GM06990 (cell line): ENCODE results near the gene CCNQ.

Experiments
- DNase-seq: peaks from one replicate; pipeline ENCODE4 v3.0.0-alpha.2; 2011; ENCODE audit not compliant: insufficient read length; ENCODE audit errors: extremely low read depth
- H3K27me3 ChIP-seq: replicated peaks from 2 replicates; pipeline ENCODE4 v1.6.0; 2011; ENCODE audit warnings: low read length; ENCODE audit not compliant: control insufficient read depth, insufficient read depth
- H3K36me3 ChIP-seq: 2 replicates; pipeline ENCODE4 v1.5.1; 2011; ENCODE audit warnings: low read length; ENCODE audit not compliant: control insufficient read depth, insufficient read depth
- H3K4me3 ChIP-seq: replicated peaks from 2 replicates; pipeline ENCODE4 v1.5.1; 2011; ENCODE audit warnings: low read depth, mild to moderate bottlenecking, control low read depth, low read length
- CTCF ChIP-seq: IDR thresholded peaks from 2 replicates; pipeline ENCODE4 v1.5.1; 2011; ENCODE audit warnings: low read length, control low read depth, mild to moderate bottlenecking, inconsistent platforms; ENCODE audit not compliant: insufficient read depth, poor library complexity, severe bottlenecking

CCNQ gene

DNA sequence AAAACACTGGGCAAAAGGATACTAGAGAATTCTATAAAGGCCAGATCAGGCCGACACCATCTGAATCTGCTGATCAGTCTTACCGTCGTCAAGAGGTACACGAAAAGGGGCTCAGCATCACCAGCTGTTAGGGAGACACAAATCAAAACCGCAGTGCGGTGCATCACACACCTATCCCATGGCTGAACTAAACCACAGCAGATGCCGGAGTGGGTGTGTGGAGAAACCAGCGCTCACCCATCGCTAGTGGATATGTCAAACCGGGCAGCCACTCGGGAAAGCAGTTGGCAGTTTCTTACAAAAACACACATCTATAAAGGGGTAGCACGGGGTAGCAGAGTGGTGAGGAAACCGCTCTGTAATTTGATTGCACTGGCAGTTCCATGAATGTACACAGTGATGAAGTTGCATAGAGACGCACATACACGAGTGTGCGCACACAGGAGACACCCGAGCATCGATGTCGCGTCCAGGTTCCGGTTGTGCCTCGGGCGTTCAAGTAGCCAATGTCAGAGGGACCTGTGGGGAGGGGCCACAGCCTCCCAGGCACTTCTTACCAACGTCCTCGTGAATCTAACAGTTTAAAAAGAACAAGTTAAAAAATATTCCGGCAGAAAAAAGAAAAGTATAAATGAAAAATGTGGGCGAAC lies 23.1 kb upstream of the CCNQ start:
- no peak for DNase-seq
- Histone ChIP-seq H3K4me3 (no peak overlapping the region), H3K27me3 (no peaks in the 10 kb centered on the region), H3K36me3 (no peaks in the 10 kb centered on the region)
- no peak for TF ChIP-seq CTCF

- DNase-seq: no peak
- no peaks in the 10 kb centered on the region for H3K36me3 ChIP-seq
- H3K4me3 ChIP-seq: no peak overlapping the region
- TF ChIP-seq CTCF: no peak
- no peaks in the 10 kb centered on the region for H3K27me3 ChIP-seq
Measured at GRCh38 chrX:153620576-153620975, 21.6 kb upstream of the CCNQ start.

DNA sequence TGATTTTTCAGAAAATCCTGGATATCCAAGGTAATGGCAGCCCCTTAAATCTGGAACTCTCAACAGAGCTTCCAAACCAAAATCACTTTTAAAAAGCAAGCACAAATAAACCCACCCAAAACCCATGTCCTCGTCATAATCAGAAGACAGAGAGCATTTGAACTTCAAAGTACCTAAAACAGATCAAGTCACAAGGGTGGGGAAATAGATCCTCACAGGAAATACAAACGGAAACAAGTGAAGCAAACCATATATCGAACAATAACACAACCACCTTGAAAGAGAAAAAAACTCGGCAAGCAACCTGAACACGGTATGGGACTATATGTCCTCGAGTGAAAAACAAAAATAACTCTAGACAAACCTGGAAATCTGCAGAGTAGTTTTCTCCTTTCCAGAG lies 15.9 kb upstream of the CCNQ start:
- Histone ChIP-seq H3K36me3 (no peaks in the 10 kb centered on the region), H3K4me3 (no peak overlapping the region), H3K27me3 (no peaks in the 10 kb centered on the region)
- no peak for TF ChIP-seq CTCF
- no peak for DNase-seq

DNA sequence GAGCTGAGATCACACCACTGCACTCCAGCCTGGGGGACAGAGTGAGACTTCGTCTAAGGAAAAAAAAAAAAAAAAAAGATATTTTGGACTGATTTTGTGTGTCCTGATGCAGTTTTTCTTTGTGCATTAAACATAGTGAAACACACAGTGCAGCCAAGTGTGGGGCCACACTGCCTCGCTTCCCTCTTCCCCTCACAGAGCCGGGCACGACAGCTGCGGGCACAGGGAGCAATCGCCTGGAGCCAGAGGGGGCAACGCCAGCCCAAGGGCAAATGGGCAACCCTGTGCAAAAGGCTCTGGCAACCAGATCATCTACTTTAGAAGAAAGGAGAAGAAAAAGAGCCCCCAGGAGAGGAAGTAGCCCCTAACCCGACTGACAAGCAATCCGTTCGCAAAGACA lies 13.5 kb upstream of the CCNQ start:
- no peak for DNase-seq
- H3K27me3 ChIP-seq: no peaks in the 10 kb centered on the region
- H3K4me3 ChIP-seq: no peak overlapping the region
- H3K36me3 ChIP-seq: no peaks in the 10 kb centered on the region
- TF ChIP-seq CTCF: no peak

DNA sequence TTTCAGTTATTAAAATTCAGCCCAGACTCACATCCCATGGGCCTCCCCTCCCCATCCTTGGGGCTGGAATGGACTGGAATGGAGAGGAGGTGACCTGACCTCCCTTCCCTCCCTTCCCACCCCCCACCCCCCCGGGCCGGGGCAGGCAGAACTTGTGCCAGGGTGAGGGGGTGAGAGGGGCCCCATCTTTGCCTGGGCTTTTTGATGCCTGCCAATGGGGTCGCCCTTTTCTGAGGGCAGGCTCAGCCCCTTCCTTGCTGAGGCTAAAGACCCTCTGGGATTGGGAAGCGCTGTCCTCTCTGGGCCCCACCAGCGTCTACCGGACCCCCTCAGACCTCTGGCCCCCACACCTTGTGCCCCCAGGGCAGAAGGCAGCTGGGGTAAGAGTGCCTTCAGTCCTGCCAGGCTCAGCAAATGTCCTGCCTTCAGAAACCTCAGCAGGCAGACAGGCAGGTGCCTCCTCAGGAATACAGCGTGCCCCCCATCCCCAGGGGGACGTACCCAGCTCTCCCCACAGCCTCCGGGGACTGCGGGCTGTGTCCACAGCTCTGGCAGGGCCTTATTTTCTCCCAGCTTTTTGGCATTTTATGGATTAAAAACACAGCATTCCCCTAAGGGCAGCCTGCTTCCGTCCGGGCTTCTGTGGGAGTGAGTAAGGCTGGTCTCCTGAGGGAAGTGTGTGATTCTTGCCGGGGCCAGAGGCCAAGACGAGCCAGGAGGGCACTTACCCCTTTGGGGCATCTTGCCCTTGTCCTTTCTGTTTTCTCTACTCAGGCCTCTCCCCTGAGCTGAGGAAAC lies 12.6 kb upstream of the CCNQ start:
- no peaks in the 10 kb centered on the region for H3K27me3 ChIP-seq
- TF ChIP-seq CTCF: no peak
- H3K36me3 ChIP-seq: no peaks in the 10 kb centered on the region
- DNase-seq: no peak
- H3K4me3 ChIP-seq: no peak overlapping the region
